ENCODE data around the gene TEKT1. TPM values are rescaled to one million over a fixed set of nuclear protein-coding genes. Genes with fewer than 3 reads are reported as not detected.
A peak's percentile ranks its signal among the peaks of the same experiment; 100 is the strongest.
"Not testable (repeated sequence)": the region's sequence is repeated elsewhere in the genome, so short reads cannot be mapped to it uniquely, and the experiment has no call there.

TEKT1 gene
- total and polyA plus RNA-seq, 4 donors: not detected

- Histone ChIP-seq H3K4me3 (ENCODE audit: low read length in 2 of 2) (no peak overlapping the region), H3K9me3 (ENCODE audit: control insufficient read depth, low read length) (peaks cover 6% of the 10 kb centered on the region), H3K4me1 (ENCODE audit: control insufficient read depth in 1 of 2, insufficient read depth in 2 of 2, low read length in 2 of 2) (no peaks in the 10 kb centered on the region), H3K36me3 (ENCODE audit: control insufficient read depth in 1 of 2, insufficient read depth in 2 of 2, low read length in 1 of 2) (no peaks in the 10 kb centered on the region), H3K27ac (ENCODE audit: low read depth in 1 of 2, low read length in 2 of 2) (no peak overlapping the region), H3K27me3 (ENCODE audit: control insufficient read depth in 1 of 2, insufficient read depth in 2 of 2, low read length in 1 of 2) (no peaks in the 10 kb centered on the region)
- WGBS, 2 donors: 87 to 91% methylated on average over 4 of the region's 4 CpGs
- ATAC-seq (ENCODE audit: low FRiP score) (no peak), DNase-seq (no peak)
- intact Hi-C loops (cut with DNase I): no loop called here
Measured at GRCh38 chr17:6782244-6782643, 49.3 kb downstream of the TEKT1 start.

- Histone ChIP-seq H3K36me3 (ENCODE audit: control insufficient read depth in 1 of 2, insufficient read depth in 2 of 2, low read length in 1 of 2) (no peaks in the 10 kb centered on the region), H3K4me1 (ENCODE audit: control insufficient read depth in 1 of 2, insufficient read depth in 2 of 2, low read length in 2 of 2) (no peaks in the 10 kb centered on the region), H3K27me3 (ENCODE audit: control insufficient read depth in 1 of 2, insufficient read depth in 2 of 2, low read length in 1 of 2) (no peaks in the 10 kb centered on the region), H3K27ac (ENCODE audit: low read depth in 1 of 2, low read length in 2 of 2) (no peak overlapping the region), H3K4me3 (ENCODE audit: low read length in 2 of 2) (no peak overlapping the region), H3K9me3 (ENCODE audit: control insufficient read depth, low read length) (peaks cover 6% of the 10 kb centered on the region)
- intact Hi-C loops (cut with DNase I): no loop called here
- DNase-seq (no peak), ATAC-seq (ENCODE audit: low FRiP score) (no peak)
- WGBS, 2 donors: 68 to 73% methylated on average over 3 of the region's 3 CpGs
Measured at GRCh38 chr17:6780886-6781285, 50.6 kb downstream of the TEKT1 start.

GRCh38 chr17:6780001-6780400, 51.5 kb downstream of the TEKT1 start:
- intact Hi-C loops (cut with DNase I): no loop called here
- Histone ChIP-seq H3K9me3 (ENCODE audit: control insufficient read depth, low read length) (peaks cover 6% of the 10 kb centered on the region), H3K27ac (ENCODE audit: low read depth in 1 of 2, low read length in 2 of 2) (no peak overlapping the region), H3K27me3 (ENCODE audit: control insufficient read depth in 1 of 2, insufficient read depth in 2 of 2, low read length in 1 of 2) (no peaks in the 10 kb centered on the region), H3K4me3 (ENCODE audit: low read length in 2 of 2) (no peak overlapping the region), H3K4me1 (ENCODE audit: control insufficient read depth in 1 of 2, insufficient read depth in 2 of 2, low read length in 2 of 2) (no peaks in the 10 kb centered on the region), H3K36me3 (ENCODE audit: control insufficient read depth in 1 of 2, insufficient read depth in 2 of 2, low read length in 1 of 2) (no peaks in the 10 kb centered on the region)
- no peak for DNase-seq
- ATAC-seq (ENCODE audit: low FRiP score): no peak
- WGBS, 2 donors: 73 to 78% methylated on average over 8 of the region's 8 CpGs

- Histone ChIP-seq H3K4me1 (ENCODE audit: control insufficient read depth in 1 of 2, insufficient read depth in 2 of 2, low read length in 2 of 2) (no peaks in the 10 kb centered on the region), H3K27me3 (ENCODE audit: control insufficient read depth in 1 of 2, insufficient read depth in 2 of 2, low read length in 1 of 2) (no peaks in the 10 kb centered on the region), H3K4me3 (ENCODE audit: low read length in 2 of 2) (no peak overlapping the region), H3K9me3 (ENCODE audit: control insufficient read depth, low read length) (peaks cover 8% of the 10 kb centered on the region), H3K27ac (ENCODE audit: low read depth in 1 of 2, low read length in 2 of 2) (no peak overlapping the region), H3K36me3 (ENCODE audit: control insufficient read depth in 1 of 2, insufficient read depth in 2 of 2, low read length in 1 of 2) (no peaks in the 10 kb centered on the region)
- 50 to 57% methylated on average over 2 of the region's 2 CpGs for WGBS, 2 donors
- intact Hi-C loops (cut with DNase I): no loop called here
- ATAC-seq (ENCODE audit: low FRiP score) (no peak), DNase-seq (no peak)
Measured at GRCh38 chr17:6779411-6779810, 52.1 kb downstream of the TEKT1 start.

- DNase-seq (no peak), ATAC-seq (ENCODE audit: low FRiP score) (peak; percentile 38)
- intact Hi-C loops (cut with DNase I): no loop called here
Measured at GRCh38 chr17:6775871-6776405, 55.6 kb downstream of the TEKT1 start, which contains the start of gene FBXO39. Gene FBXO39, plus strand, starts transcription at chr17:6776215. Its CDS starts 3,654 bp downstream, at chr17:6779869.

GRCh38 chr17:6774906-6775305, 56.6 kb downstream of the TEKT1 start:
- peaks cover 16% of the 10 kb centered on the region for H3K9me3 ChIP-seq (ENCODE audit: control insufficient read depth, low read length)
- H3K4me3 ChIP-seq (ENCODE audit: low read length in 2 of 2); intact Hi-C loops (cut with DNase I); H3K36me3 ChIP-seq (ENCODE audit: control insufficient read depth in 1 of 2, insufficient read depth in 2 of 2, low read length in 1 of 2); H3K27ac ChIP-seq (ENCODE audit: low read depth in 1 of 2, low read length in 2 of 2); ATAC-seq (ENCODE audit: low FRiP score); H3K27me3 ChIP-seq (ENCODE audit: control insufficient read depth in 1 of 2, insufficient read depth in 2 of 2, low read length in 1 of 2); H3K4me1 ChIP-seq (ENCODE audit: control insufficient read depth in 1 of 2, insufficient read depth in 2 of 2, low read length in 2 of 2); DNase-seq: not testable (repeated sequence)
- 92% methylated on average over 8 of the region's 8 CpGs for WGBS, 2 donors

More at GRCh38 chr17:6775871-6776405, 55.6 kb downstream of the TEKT1 start, which contains the start of gene FBXO39:
- H3K9me3 ChIP-seq (ENCODE audit: control insufficient read depth, low read length): peaks cover 15% of the 10 kb centered on the region
- H3K36me3 ChIP-seq (ENCODE audit: control insufficient read depth in 1 of 2, insufficient read depth in 2 of 2, low read length in 1 of 2): peaks cover 1 to 3% of the 10 kb centered on the region in 2 donors
- H3K27ac ChIP-seq (ENCODE audit: low read depth in 1 of 2, low read length in 2 of 2): no peak within 1 kb of the TSS
- 1 to 2% methylated on average over 48 to 49 of the region's 49 CpGs for WGBS, 2 donors
- H3K4me1 ChIP-seq (ENCODE audit: control insufficient read depth in 1 of 2, insufficient read depth in 2 of 2, low read length in 2 of 2): no peaks in the 10 kb centered on the region
- no peak within 1 kb of the TSS for H3K4me3 ChIP-seq (ENCODE audit: low read length in 2 of 2)
- H3K27me3 ChIP-seq (ENCODE audit: control insufficient read depth in 1 of 2, insufficient read depth in 2 of 2, low read length in 1 of 2): no peaks in the 10 kb centered on the region

GRCh38 chr17:6772016-6772415, 59.5 kb downstream of the TEKT1 start:
- DNase-seq: no peak
- H3K4me3 ChIP-seq (ENCODE audit: low read length in 2 of 2): no peak overlapping the region
- no peaks in the 10 kb centered on the region for H3K4me1 ChIP-seq (ENCODE audit: control insufficient read depth in 1 of 2, insufficient read depth in 2 of 2, low read length in 2 of 2)
- intact Hi-C loops (cut with DNase I): no loop called here
- H3K36me3 ChIP-seq (ENCODE audit: control insufficient read depth in 1 of 2, insufficient read depth in 2 of 2, low read length in 1 of 2): peaks cover 6 to 9% of the 10 kb centered on the region in 2 donors
- H3K9me3 ChIP-seq (ENCODE audit: control insufficient read depth, low read length): peaks cover 10% of the 10 kb centered on the region
- no peaks in the 10 kb centered on the region for H3K27me3 ChIP-seq (ENCODE audit: control insufficient read depth in 1 of 2, insufficient read depth in 2 of 2, low read length in 1 of 2)
- WGBS, 2 donors: 84 to 85% methylated on average over 1 of the region's 1 CpG
- H3K27ac ChIP-seq (ENCODE audit: low read depth in 1 of 2, low read length in 2 of 2): no peak overlapping the region
- ATAC-seq (ENCODE audit: low FRiP score): no peak

- 92 to 96% methylated on average over 2 of the region's 2 CpGs for WGBS, 2 donors
- Histone ChIP-seq H3K4me1 (ENCODE audit: control insufficient read depth in 1 of 2, insufficient read depth in 2 of 2, low read length in 2 of 2) (no peaks in the 10 kb centered on the region), H3K27ac (ENCODE audit: low read depth in 1 of 2, low read length in 2 of 2) (no peak overlapping the region), H3K9me3 (ENCODE audit: control insufficient read depth, low read length) (peaks cover 8% of the 10 kb centered on the region), H3K36me3 (ENCODE audit: control insufficient read depth in 1 of 2, insufficient read depth in 2 of 2, low read length in 1 of 2) (peaks cover 6 to 13% of the 10 kb centered on the region in 2 donors), H3K4me3 (ENCODE audit: low read length in 2 of 2) (no peak overlapping the region), H3K27me3 (ENCODE audit: control insufficient read depth in 1 of 2, insufficient read depth in 2 of 2, low read length in 1 of 2) (no peaks in the 10 kb centered on the region)
- no peak for DNase-seq
- ATAC-seq (ENCODE audit: low FRiP score): no peak
- intact Hi-C loops (cut with DNase I): no loop called here
Measured at GRCh38 chr17:6768447-6768846, 63.1 kb downstream of the TEKT1 start.

GRCh38 chr17:6761779-6762178, 69.8 kb downstream of the TEKT1 start:
- 83 to 85% methylated on average over 8 of the region's 8 CpGs for WGBS, 2 donors
- Histone ChIP-seq H3K27ac (ENCODE audit: low read depth in 1 of 2, low read length in 2 of 2) (no peak overlapping the region), H3K4me3 (ENCODE audit: low read length in 2 of 2) (no peak overlapping the region), H3K36me3 (ENCODE audit: control insufficient read depth in 1 of 2, insufficient read depth in 2 of 2, low read length in 1 of 2) (peaks cover 0 to 3% of the 10 kb centered on the region in 2 donors), H3K9me3 (ENCODE audit: control insufficient read depth, low read length) (no peaks in the 10 kb centered on the region), H3K4me1 (ENCODE audit: control insufficient read depth in 1 of 2, insufficient read depth in 2 of 2, low read length in 2 of 2) (no peaks in the 10 kb centered on the region), H3K27me3 (ENCODE audit: control insufficient read depth in 1 of 2, insufficient read depth in 2 of 2, low read length in 1 of 2) (no peaks in the 10 kb centered on the region)
- no peak for DNase-seq
- ATAC-seq (ENCODE audit: low FRiP score): no peak
- intact Hi-C loops (cut with DNase I): no loop called here
